Fibroblast of lung (primary cell): ENCODE results near the gene GAD1. TPM values are rescaled to one million over a fixed set of nuclear protein-coding genes. Genes with fewer than 3 reads are reported as not detected.

ENCODE experiments used
- DNase-seq, 2 donors: peaks; one replicate each; pipeline versions ENCODE4 v3.0.0 to v3.0.0-alpha.2; 2010; ENCODE audit warnings: low read depth in 2 of 2
- H2AFZ ChIP-seq: 2 replicates; pipeline ENCODE4 v1.5.1; 2012; ENCODE audit warnings: low read length, control low read depth, inconsistent platforms
- H3K27ac ChIP-seq: 2 replicates; pipeline ENCODE4 v1.5.1; 2011; ENCODE audit warnings: low read length, control low read depth; ENCODE audit not compliant: insufficient read depth
- H3K27me3 ChIP-seq: 2 replicates; pipeline ENCODE4 v1.5.1; 2011; ENCODE audit warnings: mild to moderate bottlenecking, low read length; ENCODE audit not compliant: control insufficient read depth, insufficient read depth
- H3K36me3 ChIP-seq: 2 replicates; pipeline ENCODE4 v1.5.1; 2011; ENCODE audit warnings: low read length; ENCODE audit not compliant: control insufficient read depth, insufficient read depth
- H3K4me1 ChIP-seq: 2 replicates; pipeline ENCODE4 v1.5.1; 2011; ENCODE audit warnings: low read length; ENCODE audit not compliant: control insufficient read depth, insufficient read depth; ENCODE audit errors: extremely low read depth
- H3K4me2 ChIP-seq: 2 replicates; pipeline ENCODE4 v1.5.1; 2011; ENCODE audit warnings: low read length, control low read depth; ENCODE audit not compliant: insufficient read depth; ENCODE audit errors: extremely low read depth
- H3K4me3 ChIP-seq, 4 experiments: fragments of 200-600 bp in 1 of 4; sonication (generic) in 1 of 4; replicated peaks in 1 of 4; 2 replicates each; pipeline ENCODE4 v1.5.1; 2011 to 2016; ENCODE audit warnings: low read length in 4 of 4, low read depth in 3 of 4, mild to moderate bottlenecking in 3 of 4, control low read depth in 2 of 4, inconsistent platforms in 1 of 4, mixed read lengths in 1 of 4; ENCODE audit not compliant: insufficient read depth in 1 of 4; ENCODE audit errors: control extremely low read depth in 1 of 4
- H3K79me2 ChIP-seq: 2 replicates; pipeline ENCODE4 v1.5.1; 2012; ENCODE audit warnings: mild to moderate bottlenecking, low read length, inconsistent platforms; ENCODE audit not compliant: control insufficient read depth, insufficient read depth
- H3K9ac ChIP-seq: 2 replicates; pipeline ENCODE4 v1.5.1; 2011; ENCODE audit warnings: mild to moderate bottlenecking, low read length, control low read depth; ENCODE audit not compliant: insufficient read depth
- H3K9me3 ChIP-seq: 2 replicates; pipeline ENCODE4 v1.5.1; 2012; ENCODE audit warnings: low read depth, low read length; ENCODE audit not compliant: control insufficient read depth, insufficient read depth
- H4K20me1 ChIP-seq: 2 replicates; pipeline ENCODE4 v1.5.1; 2011; ENCODE audit warnings: low read length; ENCODE audit not compliant: control insufficient read depth, insufficient read depth; ENCODE audit errors: extremely low read depth
- CTCF ChIP-seq, 2 donors: IDR thresholded peaks in 1 of 2; conservative IDR thresholded peaks in 1 of 2; 1 replicate in 1 of 2; 2 replicates in 1 of 2; pipeline ENCODE4 v1.5.1; 2011 to 2012; ENCODE audit warnings: low read length in 2 of 2, control low read depth in 1 of 2, inconsistent platforms in 1 of 2, low read depth in 1 of 2, mild to moderate bottlenecking in 1 of 2
- EZH2 ChIP-seq: IDR thresholded peaks from 2 replicates; pipeline ENCODE4 v1.5.1; 2012; ENCODE audit warnings: low read length, control low read depth, mild to moderate bottlenecking; ENCODE audit errors: missing control alignments
- polyA plus RNA-seq, 2 donors: library from polyadenylated mRNA; depleted of rRNA in 1 of 2; stranded (reverse) in 1 of 2; unstranded in 1 of 2; fragments of >200 nt; gene quantifications; 2 replicates each; pipeline ENCODE4 v1.2.1, GENCODE V29; 2011 to 2012; ENCODE audit warnings: missing spikeins in 1 of 2
- total RNA-seq: library from RNA; depleted of rRNA; stranded (reverse); fragments of >200 nt; gene quantifications from 2 replicates; pipeline ENCODE4 v1.2.1, GENCODE V29; 2014

Gene GAD1
- total and polyA plus RNA-seq, 2 donors (not counting 1 experiment from before 2014, with no cell fraction given), result 0.12 to 0.33 TPM

- Histone ChIP-seq H3K79me2 (no peaks in the 10 kb centered on the region), H3K27ac (no peak overlapping the region), H3K4me2 (no peak overlapping the region), H4K20me1 (no peaks in the 10 kb centered on the region), H3K27me3 (no peaks in the 10 kb centered on the region), H3K4me1 (no peaks in the 10 kb centered on the region), H3K9me3 (no peaks in the 10 kb centered on the region), H3K4me3 (no peak overlapping the region), H2AFZ (no peak overlapping the region), H3K9ac (no peak overlapping the region), H3K36me3 (no peaks in the 10 kb centered on the region)
- no peak for DNase-seq
- no peak for TF ChIP-seq CTCF (conservative IDR thresholded peaks at IDR 0.05 in 1 of 2, IDR thresholded peaks at IDR 0.05 in 1 of 2; ENCODE audit: low read depth in 1 of 2, low read length in 2 of 2)
- no peak for TF ChIP-seq EZH2
These were observed 39.4 kb downstream of the GAD1 start for GRCh38 chr2:170856066-170856465.

GRCh38 chr2:170862286-170862902 is 45.7 kb downstream of the GAD1 start:
- TF ChIP-seq CTCF (conservative IDR thresholded peaks at IDR 0.05 in 1 of 2, IDR thresholded peaks at IDR 0.05 in 1 of 2; ENCODE audit: low read depth in 1 of 2, low read length in 2 of 2) (no peak), EZH2 (no peak)
- H3K9me3 ChIP-seq, result no peaks in the 10 kb centered on the region
- H3K79me2 ChIP-seq, result no peaks in the 10 kb centered on the region
- H3K27me3 ChIP-seq, result no peaks in the 10 kb centered on the region
- no peak overlapping the region for H3K9ac ChIP-seq
- H3K4me3 ChIP-seq, result no peak overlapping the region
- no peak overlapping the region for H3K27ac ChIP-seq
- H4K20me1 ChIP-seq, result no peaks in the 10 kb centered on the region
- H2AFZ ChIP-seq, result no peak overlapping the region
- H3K36me3 ChIP-seq, result no peaks in the 10 kb centered on the region
- H3K4me1 ChIP-seq, result no peaks in the 10 kb centered on the region
- DNase-seq, result no peak
- no peak overlapping the region for H3K4me2 ChIP-seq

GRCh38 chr2:170863087-170863486 is 46.4 kb downstream of the GAD1 start:
- H4K20me1 ChIP-seq, result no peaks in the 10 kb centered on the region
- no peak overlapping the region for H3K4me3 ChIP-seq
- no peaks in the 10 kb centered on the region for H3K27me3 ChIP-seq
- no peaks in the 10 kb centered on the region for H3K79me2 ChIP-seq
- TF ChIP-seq CTCF (conservative IDR thresholded peaks at IDR 0.05 in 1 of 2, IDR thresholded peaks at IDR 0.05 in 1 of 2; ENCODE audit: low read depth in 1 of 2, low read length in 2 of 2) (no peak), EZH2 (no peak)
- H3K9me3 ChIP-seq, result no peaks in the 10 kb centered on the region
- DNase-seq, result no peak
- no peak overlapping the region for H3K4me2 ChIP-seq
- no peak overlapping the region for H2AFZ ChIP-seq
- H3K4me1 ChIP-seq, result no peaks in the 10 kb centered on the region
- H3K36me3 ChIP-seq, result no peaks in the 10 kb centered on the region
- H3K9ac ChIP-seq, result no peak overlapping the region
- H3K27ac ChIP-seq, result no peak overlapping the region
